Activated naive CD8-positive, alpha-beta T cell treated with anti-CD3 and anti-CD28 coated beads, Interleukin-2, amount 50 U/mL, for 24 hours (primary cell): ENCODE measurements around the gene TTN.

ENCODE experiments used
- ATAC-seq: fragments of 150-1000 bp; cut with Tn5 transposase; one replicate; pipeline ENCODE4 v1.10.0; 2021
- DNase-seq: peaks from one replicate; pipeline ENCODE4 v3.0.0; 2021
- H3K27ac Mint-ChIP-seq: one replicate; pipeline ENCODE4 v1.8.0; 2021; ENCODE audit warnings: mild to moderate bottlenecking, mixed read lengths
- H3K27me3 Mint-ChIP-seq: one replicate; pipeline ENCODE4 v1.8.0; 2021; ENCODE audit warnings: mixed read lengths
- H3K36me3 Mint-ChIP-seq: one replicate; pipeline ENCODE4 v1.8.0; 2021; ENCODE audit warnings: low read depth, mixed read lengths
- H3K4me1 Mint-ChIP-seq: one replicate; pipeline ENCODE4 v1.8.0; 2021; ENCODE audit warnings: mixed read lengths
- H3K4me3 Mint-ChIP-seq: one replicate; pipeline ENCODE4 v1.8.0; 2021; ENCODE audit warnings: mild to moderate bottlenecking, moderate library complexity, mixed read lengths
- H3K9me3 Mint-ChIP-seq: one replicate; pipeline ENCODE4 v1.8.0; 2021; ENCODE audit warnings: mixed read lengths

TTN gene

GRCh38 chr2:178807227-178808008, at the start of gene TTN:
Gene TTN (minus strand): TSS chr2:178807423. CDS start chr2:178804642, 2,781 bp downstream.
- H3K27ac Mint-ChIP-seq, result no peak within 1 kb of the TSS
- no peaks in the 10 kb centered on the region for H3K9me3 Mint-ChIP-seq
- ATAC-seq, result no peak
- no peaks in the 10 kb centered on the region for H3K27me3 Mint-ChIP-seq
- DNase-seq, result no peak
- no peaks in the 10 kb centered on the region for H3K4me1 Mint-ChIP-seq
- H3K4me3 Mint-ChIP-seq, result no peak within 1 kb of the TSS
- peaks cover 3% of the 10 kb centered on the region for H3K36me3 Mint-ChIP-seq

DNA sequence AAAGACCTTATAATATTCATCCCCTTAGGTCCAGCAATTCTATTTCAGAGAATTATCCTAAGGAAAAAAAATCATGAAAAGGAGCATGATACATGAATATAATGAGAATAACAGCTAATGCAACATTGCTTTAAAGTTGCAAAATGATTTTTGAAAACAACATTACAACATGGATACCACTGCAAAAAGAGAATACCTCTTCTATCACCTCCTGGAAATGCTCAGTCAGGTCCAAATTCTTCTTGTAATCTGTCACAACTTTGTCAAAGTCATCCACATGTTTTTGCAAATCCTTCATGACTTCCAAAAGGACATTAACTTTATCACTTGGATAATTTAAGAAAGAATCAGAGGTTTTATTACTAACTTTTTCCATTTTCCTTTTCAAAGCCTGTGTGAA, 47.9 kb upstream of the TTN start:
- H3K27me3 Mint-ChIP-seq, result no peaks in the 10 kb centered on the region
- no peaks in the 10 kb centered on the region for H3K9me3 Mint-ChIP-seq
- no peak overlapping the region for H3K4me3 Mint-ChIP-seq
- H3K36me3 Mint-ChIP-seq, result peaks cover 6% of the 10 kb centered on the region
- ATAC-seq, result no peak
- H3K27ac Mint-ChIP-seq, result no peak overlapping the region
- H3K4me1 Mint-ChIP-seq, result no peaks in the 10 kb centered on the region
- DNase-seq, result no peak

GRCh38 chr2:178848335-178848734, 41.1 kb upstream of the TTN start:
- ATAC-seq (no peak), DNase-seq (no peak)
- Mint-ChIP-seq H3K9me3 (no peaks in the 10 kb centered on the region), H3K4me1 (no peaks in the 10 kb centered on the region), H3K36me3 (peaks cover 14% of the 10 kb centered on the region), H3K27me3 (no peaks in the 10 kb centered on the region), H3K27ac (no peak overlapping the region), H3K4me3 (no peak overlapping the region)

- Mint-ChIP-seq H3K36me3 (peaks cover 10% of the 10 kb centered on the region), H3K27ac (no peak overlapping the region), H3K4me3 (no peak overlapping the region), H3K9me3 (no peaks in the 10 kb centered on the region), H3K4me1 (no peaks in the 10 kb centered on the region), H3K27me3 (no peaks in the 10 kb centered on the region)
- DNase-seq (no peak), ATAC-seq (no peak)
These were observed 39.2 kb upstream of the TTN start for GRCh38 chr2:178846458-178846802.

GRCh38 chr2:178845566-178846457, 38.6 kb upstream of the TTN start:
- H3K4me3 Mint-ChIP-seq, result no peak overlapping the region
- DNase-seq (no peak), ATAC-seq (no peak)
- no peak overlapping the region for H3K27ac Mint-ChIP-seq
- peaks cover 10% of the 10 kb centered on the region for H3K36me3 Mint-ChIP-seq
- H3K4me1 Mint-ChIP-seq, result no peaks in the 10 kb centered on the region
- no peaks in the 10 kb centered on the region for H3K27me3 Mint-ChIP-seq
- H3K9me3 Mint-ChIP-seq, result no peaks in the 10 kb centered on the region

GRCh38 chr2:178844701-178845100, 37.5 kb upstream of the TTN start:
- DNase-seq (no peak), ATAC-seq (no peak)
- Mint-ChIP-seq H3K9me3 (no peaks in the 10 kb centered on the region), H3K4me1 (no peaks in the 10 kb centered on the region), H3K27me3 (no peaks in the 10 kb centered on the region), H3K36me3 (peaks cover 9% of the 10 kb centered on the region), H3K4me3 (no peak overlapping the region), H3K27ac (no peak overlapping the region)

GRCh38 chr2:178844269-178844668, 37.0 kb upstream of the TTN start:
- DNase-seq, result no peak
- no peaks in the 10 kb centered on the region for H3K9me3 Mint-ChIP-seq

GRCh38 chr2:178843697-178844096, 36.5 kb upstream of the TTN start:
- no peak overlapping the region for H3K4me3 Mint-ChIP-seq
- DNase-seq (no peak), ATAC-seq (no peak)
- no peak overlapping the region for H3K27ac Mint-ChIP-seq
- no peaks in the 10 kb centered on the region for H3K27me3 Mint-ChIP-seq
- peaks cover 9% of the 10 kb centered on the region for H3K36me3 Mint-ChIP-seq
- no peaks in the 10 kb centered on the region for H3K4me1 Mint-ChIP-seq
- no peaks in the 10 kb centered on the region for H3K9me3 Mint-ChIP-seq

More at GRCh38 chr2:178844269-178844668, 37.0 kb upstream of the TTN start:
- Mint-ChIP-seq H3K27me3 (no peaks in the 10 kb centered on the region), H3K27ac (no peak overlapping the region), H3K36me3 (peaks cover 9% of the 10 kb centered on the region), H3K4me1 (no peaks in the 10 kb centered on the region), H3K4me3 (no peak overlapping the region)
- no peak for ATAC-seq

DNA sequence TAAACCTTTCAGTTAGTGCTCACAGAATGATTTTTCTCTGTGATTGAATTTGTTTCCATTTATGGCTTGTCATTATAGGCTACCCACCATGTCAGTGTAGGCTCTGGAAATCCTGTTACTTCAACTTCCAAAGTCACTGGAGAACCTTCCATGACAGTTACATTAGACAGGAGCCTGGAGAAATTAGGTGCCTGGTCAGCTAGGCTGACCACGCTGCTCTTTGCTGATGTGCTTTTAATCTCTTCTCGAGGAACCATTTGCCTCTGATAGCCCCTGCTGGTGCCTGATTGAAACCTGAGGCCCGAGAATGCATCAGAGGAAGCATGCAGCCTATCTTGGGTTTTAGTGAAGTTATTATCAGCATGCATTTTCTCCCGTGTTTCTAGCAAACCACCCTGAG, 29.6 kb upstream of the TTN start:
- H3K27me3 Mint-ChIP-seq, result no peaks in the 10 kb centered on the region
- no peak for DNase-seq
- no peak overlapping the region for H3K27ac Mint-ChIP-seq
- no peak overlapping the region for H3K4me3 Mint-ChIP-seq
- ATAC-seq, result no peak
- H3K9me3 Mint-ChIP-seq, result no peaks in the 10 kb centered on the region
- H3K36me3 Mint-ChIP-seq, result peaks cover 3% of the 10 kb centered on the region
- no peaks in the 10 kb centered on the region for H3K4me1 Mint-ChIP-seq

- H3K36me3 Mint-ChIP-seq, result peaks cover 3% of the 10 kb centered on the region
- no peak overlapping the region for H3K27ac Mint-ChIP-seq
- H3K4me1 Mint-ChIP-seq, result peaks cover 13% of the 10 kb centered on the region
- DNase-seq (no peak), ATAC-seq (no peak)
- H3K4me3 Mint-ChIP-seq, result no peak overlapping the region
- H3K9me3 Mint-ChIP-seq, result no peaks in the 10 kb centered on the region
- H3K27me3 Mint-ChIP-seq, result no peaks in the 10 kb centered on the region
These were observed 26.9 kb upstream of the TTN start for GRCh38 chr2:178834086-178834485.

GRCh38 chr2:178833382-178833781, 26.2 kb upstream of the TTN start:
- H3K4me1 Mint-ChIP-seq, result peaks cover 16% of the 10 kb centered on the region
- no peak overlapping the region for H3K27ac Mint-ChIP-seq
- H3K36me3 Mint-ChIP-seq, result peaks cover 3% of the 10 kb centered on the region
- ATAC-seq, result no peak
- H3K9me3 Mint-ChIP-seq, result no peaks in the 10 kb centered on the region
- H3K4me3 Mint-ChIP-seq, result no peak overlapping the region
- no peak for DNase-seq
- H3K27me3 Mint-ChIP-seq, result no peaks in the 10 kb centered on the region

- Mint-ChIP-seq H3K9me3 (peaks cover 7% of the 10 kb centered on the region), H3K27me3 (no peaks in the 10 kb centered on the region), H3K36me3 (peaks cover 14% of the 10 kb centered on the region), H3K4me1 (peaks cover 16% of the 10 kb centered on the region), H3K4me3 (no peak overlapping the region), H3K27ac (no peak overlapping the region)
- DNase-seq, result no peak
- no peak for ATAC-seq
These were observed 23.2 kb upstream of the TTN start for GRCh38 chr2:178830451-178830850.

DNA sequence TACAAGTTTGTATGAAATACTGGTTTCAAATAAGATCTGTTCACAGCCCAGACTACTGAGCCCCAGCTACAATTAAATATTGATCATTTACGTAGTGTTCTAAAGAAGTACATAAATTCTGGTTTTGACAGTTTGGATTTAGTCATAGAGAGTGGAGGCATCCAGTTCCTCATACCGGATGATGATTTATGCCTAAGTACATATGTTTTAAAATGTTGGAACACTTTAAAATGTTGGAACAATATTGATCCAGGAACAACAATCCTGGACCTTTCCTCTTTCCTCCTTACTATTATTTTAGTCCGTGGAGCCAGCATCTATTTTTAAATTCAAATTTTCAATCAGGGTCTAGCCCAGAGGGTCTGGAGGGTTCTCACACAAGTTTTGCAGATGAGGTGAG, 22.8 kb upstream of the TTN start:
- peaks cover 16% of the 10 kb centered on the region for H3K4me1 Mint-ChIP-seq
- peaks cover 7% of the 10 kb centered on the region for H3K9me3 Mint-ChIP-seq
- ATAC-seq (no peak), DNase-seq (no peak)
- no peaks in the 10 kb centered on the region for H3K27me3 Mint-ChIP-seq
- H3K4me3 Mint-ChIP-seq, result no peak overlapping the region
- no peak overlapping the region for H3K27ac Mint-ChIP-seq
- peaks cover 14% of the 10 kb centered on the region for H3K36me3 Mint-ChIP-seq

GRCh38 chr2:178829299-178829960, 22.2 kb upstream of the TTN start:
- peaks cover 14% of the 10 kb centered on the region for H3K36me3 Mint-ChIP-seq
- DNase-seq, result no peak
- H3K9me3 Mint-ChIP-seq, result peaks cover 7% of the 10 kb centered on the region
- H3K27ac Mint-ChIP-seq, result no peak overlapping the region
- H3K4me3 Mint-ChIP-seq, result no peak overlapping the region
- H3K4me1 Mint-ChIP-seq, result peaks cover 16% of the 10 kb centered on the region
- H3K27me3 Mint-ChIP-seq, result no peaks in the 10 kb centered on the region
- no peak for ATAC-seq

- ATAC-seq, result no peak
- Mint-ChIP-seq H3K27me3 (no peaks in the 10 kb centered on the region), H3K27ac (no peak overlapping the region), H3K9me3 (peaks cover 7% of the 10 kb centered on the region), H3K4me3 (no peak overlapping the region), H3K36me3 (peaks cover 14% of the 10 kb centered on the region), H3K4me1 (peaks cover 16% of the 10 kb centered on the region)
- DNase-seq, result no peak
These were observed 21.3 kb upstream of the TTN start for GRCh38 chr2:178828486-178828881.
